ENCODE measurements around the gene FOXN3.

FOXN3 gene

GRCh38 chr14:89226801-89227495, 190.1 kb downstream of the FOXN3 start:
- CTCF ChIA-PET = interaction anchor here (1.5 kb wide), 1 partner anchor 9 kb away, joined by 4 read pairs; no protein-coding TSS in a partner anchor
- DNase-seq (ENCODE audit: extremely low spot score) = no peak
- TF ChIP-seq CTCF (IDR thresholded peaks at IDR 0.05; ENCODE audit: control extremely low read depth, extremely low read depth, low read depth, missing control alignments) = no peak
- POLR2A ChIA-PET = no interaction called here

DNA sequence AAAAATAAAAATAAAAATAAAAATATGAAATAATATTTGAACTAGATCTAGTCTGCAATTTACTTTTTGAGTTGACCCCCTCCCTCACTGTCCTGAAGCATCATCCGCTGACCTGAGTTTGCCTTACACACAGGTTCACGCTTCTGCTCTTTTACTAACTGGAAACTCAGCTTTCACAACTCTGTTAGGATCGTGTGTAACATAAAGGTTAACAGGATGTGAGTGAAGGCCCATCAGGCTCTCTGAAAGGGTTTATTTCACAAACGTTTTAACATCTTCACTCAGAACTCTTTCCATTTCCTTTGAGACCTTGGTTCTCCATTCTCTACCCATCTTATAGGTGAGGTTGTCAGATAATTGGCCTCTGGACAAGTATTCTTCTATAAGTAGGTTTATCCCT, 191.4 kb downstream of the FOXN3 start:
- no peak for TF ChIP-seq CTCF (IDR thresholded peaks at IDR 0.05; ENCODE audit: control extremely low read depth, extremely low read depth, low read depth, missing control alignments)
- no peak for DNase-seq (ENCODE audit: extremely low spot score)
- POLR2A ChIA-PET = no interaction called here
- CTCF ChIA-PET = interaction anchor here (1.1 kb wide), 1 partner anchor 49 kb away, joined by 3 read pairs; no protein-coding TSS in a partner anchor

DNA sequence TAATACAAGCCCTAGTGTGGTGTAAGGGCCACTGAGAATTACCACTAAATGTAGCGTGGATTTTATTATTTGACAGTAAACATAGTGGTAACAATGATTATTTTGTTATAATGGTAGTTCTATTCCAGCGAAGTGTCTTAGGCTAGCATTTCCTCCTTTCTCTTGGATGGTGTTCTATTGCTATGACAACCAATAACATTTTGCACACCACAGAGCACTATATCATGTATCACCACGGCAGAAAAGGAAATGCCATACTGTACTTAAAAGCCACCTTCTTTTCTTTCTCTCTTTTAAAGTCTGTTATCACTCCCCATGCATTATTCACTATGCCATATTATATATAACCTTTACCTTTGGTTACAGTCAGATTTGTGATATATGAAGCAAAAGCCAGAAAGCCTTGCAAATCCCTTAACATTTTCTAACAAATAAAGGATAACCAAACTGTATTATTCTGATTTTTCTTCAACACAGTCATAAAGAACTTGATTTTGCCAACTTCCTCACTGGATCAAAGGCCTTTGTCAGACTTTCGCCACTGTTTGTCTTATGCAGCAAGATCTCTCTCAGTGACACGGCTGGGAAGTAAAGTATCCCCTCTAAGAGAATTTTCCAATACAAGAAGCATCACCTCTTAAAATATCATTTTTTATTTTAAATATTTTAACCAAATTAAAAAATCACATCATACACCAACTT, 195.8 kb downstream of the FOXN3 start:
- no peak for DNase-seq (ENCODE audit: extremely low spot score)
- ChIA-PET CTCF (interaction anchor here (0.6 kb wide), 1 partner anchor 22 kb away, joined by 3 read pairs; no protein-coding TSS in a partner anchor), POLR2A (no interaction called here)
- TF ChIP-seq CTCF (IDR thresholded peaks at IDR 0.05; ENCODE audit: control extremely low read depth, extremely low read depth, low read depth, missing control alignments) = no peak

DNA sequence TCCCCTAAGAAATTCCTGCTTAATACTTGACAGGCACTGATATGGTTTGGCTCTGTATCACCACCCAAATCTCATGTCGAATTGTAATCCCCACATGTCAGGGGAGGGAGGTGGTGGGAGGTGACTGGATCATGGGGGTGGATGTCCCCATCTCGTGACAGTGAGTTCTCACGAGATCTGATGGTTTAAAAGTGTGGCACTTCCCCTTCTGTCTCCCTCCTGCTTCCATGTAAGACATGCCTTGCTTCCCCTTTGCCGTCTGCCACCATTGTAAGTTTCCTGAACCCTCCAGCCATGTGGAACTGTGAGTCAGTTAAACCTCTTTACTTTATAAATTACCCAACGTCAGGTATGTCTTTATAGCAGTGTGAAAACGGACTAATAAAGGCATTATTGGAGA, 198.0 kb downstream of the FOXN3 start:
- POLR2A ChIA-PET = no interaction called here
- CTCF ChIA-PET = interaction anchor here (1.8 to 2.0 kb wide), 2 partner anchors 8 to 10 kb away, joined by 4 to 5 read pairs; no protein-coding TSS in a partner anchor
- TF ChIP-seq CTCF (IDR thresholded peaks at IDR 0.05; ENCODE audit: control extremely low read depth, extremely low read depth, low read depth, missing control alignments) = no peak
- DNase-seq (ENCODE audit: extremely low spot score) = no peak

GRCh38 chr14:89217891-89218290, 199.1 kb downstream of the FOXN3 start:
- ChIA-PET POLR2A (no interaction called here), CTCF (interaction anchor here (1.8 kb wide), 1 partner anchor 10 kb away, joined by 4 read pairs; no protein-coding TSS in a partner anchor)

More at GRCh38 chr14:89217891-89218290, 199.1 kb downstream of the FOXN3 start:
- no peak for TF ChIP-seq CTCF (IDR thresholded peaks at IDR 0.05; ENCODE audit: control extremely low read depth, extremely low read depth, low read depth, missing control alignments)
- DNase-seq (ENCODE audit: extremely low spot score) = no peak
